ENCODE measurements around the gene CHCHD6.

- no peak for TF ChIP-seq GATA2 (IDR thresholded peaks at IDR 0.05; ENCODE audit: low read depth, low read length)
- no peak for TF ChIP-seq GATA3 (IDR thresholded peaks at IDR 0.05; ENCODE audit: low read depth, low read length)
These were observed 76.6 kb downstream of the CHCHD6 start for GRCh38 chr3:126780666-126781065.
